Measurements from ENCODE around the gene IL17F. TPM values are rescaled to one million over a fixed set of nuclear protein-coding genes. Genes with fewer than 3 reads are reported as not detected.

IL17F gene
- polyA plus RNA-seq, 1 of the 3 experiments (the other 2 are of a cell fraction), result not detected

GRCh38 chr6:52187098-52187497 is 57.2 kb downstream of the IL17F start:
- Histone ChIP-seq H3K36me3 (replicated peaks in 1 of 2; ENCODE audit: control insufficient read depth in 1 of 2, insufficient read depth in 2 of 2, low read length in 1 of 2) (no peaks in the 10 kb centered on the region), H3K4me2 (no peak overlapping the region), H2AFZ (ENCODE audit: low read depth) (no peak overlapping the region), H4K20me1 (ENCODE audit: insufficient read depth) (no peaks in the 10 kb centered on the region), H3F3A (replicated peaks; ENCODE audit: insufficient read depth) (no peaks in the 10 kb centered on the region), H3K9me3 (no peaks in the 10 kb centered on the region), H3K79me2 (ENCODE audit: insufficient read depth) (no peaks in the 10 kb centered on the region), H3K9me2 (no peaks in the 10 kb centered on the region), H3K27ac (ENCODE audit: low read depth in 2 of 2, low read length in 1 of 2) (no peak overlapping the region), H3K9ac (no peak overlapping the region), H3K4me1 (ENCODE audit: control insufficient read depth in 1 of 2, insufficient read depth in 2 of 2, low read depth in 1 of 2, low read length in 1 of 2) (no peaks in the 10 kb centered on the region), H3K27me3 (ENCODE audit: insufficient read depth) (no peaks in the 10 kb centered on the region), H3K4me3 (ENCODE audit: low read depth in 2 of 2, low read length in 1 of 2) (no peak overlapping the region)
- ChIA-PET CTCF (no interaction called here), POLR2A (no interaction called here)
- WGBS (ENCODE audit: low lambda C conversion rate), result 12% methylated on average over 1 of the region's 1 CpG
- TF ChIP-seq RXRA (IDR thresholded peaks at IDR 0.05; ENCODE audit: borderline replicate concordance, low read depth), result no peak
- no peak for TF ChIP-seq EP300 (IDR thresholded peaks at IDR 0.05; ENCODE audit: borderline replicate concordance in 1 of 2, low read depth in 1 of 2, low read length in 1 of 2)
- no peak for TF ChIP-seq CTCF (IDR thresholded peaks at IDR 0.05)
- DNase-seq, result no peak

Other genes starting within 250 kb of the IL17F start
- under 0.01 TPM in 1 of 2 replicates, not detected in the other for gene PKHD1, start 156.9 kb downstream of the IL17F start, polyA plus RNA-seq (2012; rRNA removed)
- not detected in 2 replicates for gene IL17A, start 58.1 kb downstream of the IL17F start, polyA plus RNA-seq (2012; rRNA removed)
- 62.4 and 71.4 TPM in 2 replicates for gene MCM3, start 40.2 kb upstream of the IL17F start, polyA plus RNA-seq (2012; rRNA removed)
- 2.3 and 2.4 TPM in 2 replicates for gene PAQR8, start 117.7 kb upstream of the IL17F start, polyA plus RNA-seq (2012; rRNA removed)
- gene EFHC1, start 175.8 kb upstream of the IL17F start, polyA plus RNA-seq (2012; rRNA removed), result 39.4 and 54.3 TPM in 2 replicates

Measured in SK-N-SH (cell line).